Measurements from ENCODE around the gene GCNT2. TPM values are rescaled to one million over a fixed set of nuclear protein-coding genes. Genes with fewer than 3 reads are reported as not detected.
"Not testable (repeated sequence)": the region's sequence is repeated elsewhere in the genome, so short reads cannot be mapped to it uniquely, and the experiment has no call there.

The GCNT2 gene
- total and polyA plus RNA-seq, 2 donors (not counting 1 experiment from before 2014, with no cell fraction given), result 1.3 to 2.1 TPM

DNA sequence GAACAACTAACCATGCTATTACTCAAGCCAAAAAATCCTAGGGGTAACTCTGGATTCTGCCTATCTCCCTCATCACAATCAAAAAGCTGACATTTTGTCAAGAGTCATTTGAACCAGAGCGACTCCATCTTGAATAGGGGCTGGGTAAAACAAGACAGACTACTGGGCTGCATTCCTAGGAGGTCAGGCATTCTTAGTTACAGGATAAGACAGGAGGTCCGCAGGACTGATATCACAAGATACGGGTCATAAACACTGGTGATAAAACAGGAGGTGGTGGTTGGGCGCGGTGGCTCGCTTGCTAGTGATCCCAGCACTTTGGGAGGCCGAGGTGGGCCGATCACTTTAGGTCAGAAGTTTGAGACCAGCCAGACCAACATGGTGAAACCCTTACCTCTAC, 141.1 kb downstream of the GCNT2 start:
- no peaks in the 10 kb centered on the region for H4K20me1 ChIP-seq (ENCODE audit: control insufficient read depth, extremely low read depth, insufficient read depth, low read length)
- DNase-seq (ENCODE audit: low read depth in 2 of 2), result no peak
- H3K27me3 ChIP-seq (ENCODE audit: control insufficient read depth, insufficient read depth, low read length), result no peaks in the 10 kb centered on the region
- H3K9ac ChIP-seq (ENCODE audit: insufficient read depth, low read length), result no peak overlapping the region
- no peak overlapping the region for H3K27ac ChIP-seq (ENCODE audit: insufficient read depth, low read length)
- no peak overlapping the region for H2AFZ ChIP-seq (ENCODE audit: low read length)
- TF ChIP-seq, protein P1, sequence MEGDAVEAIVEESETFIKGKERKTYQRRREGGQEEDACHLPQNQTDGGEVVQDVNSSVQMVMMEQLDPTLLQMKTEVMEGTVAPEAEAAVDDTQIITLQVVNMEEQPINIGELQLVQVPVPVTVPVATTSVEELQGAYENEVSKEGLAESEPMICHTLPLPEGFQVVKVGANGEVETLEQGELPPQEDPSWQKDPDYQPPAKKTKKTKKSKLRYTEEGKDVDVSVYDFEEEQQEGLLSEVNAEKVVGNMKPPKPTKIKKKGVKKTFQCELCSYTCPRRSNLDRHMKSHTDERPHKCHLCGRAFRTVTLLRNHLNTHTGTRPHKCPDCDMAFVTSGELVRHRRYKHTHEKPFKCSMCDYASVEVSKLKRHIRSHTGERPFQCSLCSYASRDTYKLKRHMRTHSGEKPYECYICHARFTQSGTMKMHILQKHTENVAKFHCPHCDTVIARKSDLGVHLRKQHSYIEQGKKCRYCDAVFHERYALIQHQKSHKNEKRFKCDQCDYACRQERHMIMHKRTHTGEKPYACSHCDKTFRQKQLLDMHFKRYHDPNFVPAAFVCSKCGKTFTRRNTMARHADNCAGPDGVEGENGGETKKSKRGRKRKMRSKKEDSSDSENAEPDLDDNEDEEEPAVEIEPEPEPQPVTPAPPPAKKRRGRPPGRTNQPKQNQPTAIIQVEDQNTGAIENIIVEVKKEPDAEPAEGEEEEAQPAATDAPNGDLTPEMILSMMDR (conservative IDR thresholded peaks at IDR 0.05 in 1 of 2, IDR thresholded peaks at IDR 0.05 in 1 of 2; ENCODE audit: low read depth in 1 of 2, low read length in 2 of 2), result no peak
- no peak for TF ChIP-seq EZH2 (IDR thresholded peaks at IDR 0.05; ENCODE audit: low read length, missing control alignments)
- H3K9me3 ChIP-seq (ENCODE audit: control insufficient read depth, insufficient read depth, low read depth, low read length), result no peaks in the 10 kb centered on the region
- H3K79me2 ChIP-seq (ENCODE audit: control insufficient read depth, insufficient read depth, low read length), result no peaks in the 10 kb centered on the region
- no peaks in the 10 kb centered on the region for H3K36me3 ChIP-seq (ENCODE audit: control insufficient read depth, insufficient read depth, low read length)
- no peak overlapping the region for H3K4me2 ChIP-seq (ENCODE audit: extremely low read depth, insufficient read depth, low read length)
- no peak overlapping the region for H3K4me3 ChIP-seq (replicated peaks in 1 of 4; ENCODE audit: control extremely low read depth in 1 of 4, insufficient read depth in 1 of 4, low read depth in 3 of 4, low read length in 4 of 4)
- no peaks in the 10 kb centered on the region for H3K4me1 ChIP-seq (ENCODE audit: control insufficient read depth, extremely low read depth, insufficient read depth, low read length)

DNA sequence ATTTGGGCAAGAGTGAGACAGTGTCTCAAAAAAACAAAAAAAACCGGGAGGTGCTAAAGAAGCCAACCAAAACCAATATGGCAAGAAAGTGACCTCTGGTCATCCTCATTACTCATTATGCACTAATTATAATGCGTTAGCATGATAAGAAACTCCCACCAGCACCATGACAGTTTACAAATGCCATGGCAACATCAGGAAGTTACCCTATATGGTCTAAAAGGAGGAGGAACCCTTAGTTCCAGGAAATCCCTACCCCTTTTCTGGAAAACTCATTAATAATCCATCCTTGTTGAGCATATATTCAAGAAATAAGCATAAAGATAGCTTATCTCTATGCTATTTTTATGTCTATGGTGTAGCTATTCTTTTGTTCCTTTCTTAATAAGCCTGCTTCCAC, 141.6 kb downstream of the GCNT2 start:
- no peak for TF ChIP-seq EZH2 (IDR thresholded peaks at IDR 0.05; ENCODE audit: low read length, missing control alignments)
- TF ChIP-seq, protein P1 (conservative IDR thresholded peaks at IDR 0.05 in 1 of 2, IDR thresholded peaks at IDR 0.05 in 1 of 2; ENCODE audit: low read depth in 1 of 2, low read length in 2 of 2), result no peak
- Histone ChIP-seq H3K27ac (ENCODE audit: insufficient read depth, low read length) (no peak overlapping the region), H3K4me3 (replicated peaks in 1 of 4; ENCODE audit: control extremely low read depth in 1 of 4, insufficient read depth in 1 of 4, low read depth in 3 of 4, low read length in 4 of 4) (no peak overlapping the region), H3K36me3 (ENCODE audit: control insufficient read depth, insufficient read depth, low read length) (no peaks in the 10 kb centered on the region), H3K9me3 (ENCODE audit: control insufficient read depth, insufficient read depth, low read depth, low read length) (no peaks in the 10 kb centered on the region), H3K9ac (ENCODE audit: insufficient read depth, low read length) (no peak overlapping the region), H3K27me3 (ENCODE audit: control insufficient read depth, insufficient read depth, low read length) (no peaks in the 10 kb centered on the region), H3K4me2 (ENCODE audit: extremely low read depth, insufficient read depth, low read length) (no peak overlapping the region), H4K20me1 (ENCODE audit: control insufficient read depth, extremely low read depth, insufficient read depth, low read length) (no peaks in the 10 kb centered on the region), H3K79me2 (ENCODE audit: control insufficient read depth, insufficient read depth, low read length) (no peaks in the 10 kb centered on the region), H3K4me1 (ENCODE audit: control insufficient read depth, extremely low read depth, insufficient read depth, low read length) (no peaks in the 10 kb centered on the region), H2AFZ (ENCODE audit: low read length) (no peak overlapping the region)
- no peak for DNase-seq (ENCODE audit: low read depth in 2 of 2)

DNA sequence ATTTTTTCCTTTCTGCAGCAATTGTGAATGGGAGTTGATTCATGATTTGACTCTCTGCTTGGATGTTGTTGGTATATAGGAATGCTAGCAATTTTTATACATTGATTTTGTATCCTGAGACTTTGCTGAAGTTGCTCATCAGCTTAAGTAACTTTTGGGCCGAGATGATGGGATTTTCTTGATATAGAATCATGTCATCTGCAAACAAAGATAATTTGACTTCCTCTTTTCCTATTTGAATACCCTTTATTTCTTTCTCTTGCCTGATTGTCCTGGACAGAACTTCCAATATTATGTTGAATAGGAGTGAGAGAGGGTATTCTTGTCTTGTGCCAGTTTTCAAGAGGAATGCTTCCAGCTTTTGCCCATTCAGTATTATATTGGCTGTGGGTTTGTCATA, 144.4 kb downstream of the GCNT2 start:
- H3K36me3 ChIP-seq (ENCODE audit: control insufficient read depth, insufficient read depth, low read length); H3K9me3 ChIP-seq (ENCODE audit: control insufficient read depth, insufficient read depth, low read depth, low read length); H3K27ac ChIP-seq (ENCODE audit: insufficient read depth, low read length); H2AFZ ChIP-seq (ENCODE audit: low read length); H3K4me3 ChIP-seq (replicated peaks in 1 of 4; ENCODE audit: control extremely low read depth in 1 of 4, insufficient read depth in 1 of 4, low read depth in 3 of 4, low read length in 4 of 4); H3K9ac ChIP-seq (ENCODE audit: insufficient read depth, low read length); H3K4me2 ChIP-seq (ENCODE audit: extremely low read depth, insufficient read depth, low read length); DNase-seq (ENCODE audit: low read depth in 2 of 2); H4K20me1 ChIP-seq (ENCODE audit: control insufficient read depth, extremely low read depth, insufficient read depth, low read length); H3K27me3 ChIP-seq (ENCODE audit: control insufficient read depth, insufficient read depth, low read length); H3K79me2 ChIP-seq (ENCODE audit: control insufficient read depth, insufficient read depth, low read length); H3K4me1 ChIP-seq (ENCODE audit: control insufficient read depth, extremely low read depth, insufficient read depth, low read length): not testable (repeated sequence)

Measured in fibroblast of lung (primary cell).